HG02970 (cell line): ENCODE measurements around the gene FTO.

Experiments used
- ATAC-seq: cut with Tn5 transposase; IDR thresholded peaks from one replicate; pipeline ENCODE4 v1.9.1; 2021; ENCODE audit warnings: mild to moderate bottlenecking, moderate library complexity, moderate number of reproducible peaks; ENCODE audit not compliant: unreplicated experiment, low FRiP score

The FTO gene

DNA sequence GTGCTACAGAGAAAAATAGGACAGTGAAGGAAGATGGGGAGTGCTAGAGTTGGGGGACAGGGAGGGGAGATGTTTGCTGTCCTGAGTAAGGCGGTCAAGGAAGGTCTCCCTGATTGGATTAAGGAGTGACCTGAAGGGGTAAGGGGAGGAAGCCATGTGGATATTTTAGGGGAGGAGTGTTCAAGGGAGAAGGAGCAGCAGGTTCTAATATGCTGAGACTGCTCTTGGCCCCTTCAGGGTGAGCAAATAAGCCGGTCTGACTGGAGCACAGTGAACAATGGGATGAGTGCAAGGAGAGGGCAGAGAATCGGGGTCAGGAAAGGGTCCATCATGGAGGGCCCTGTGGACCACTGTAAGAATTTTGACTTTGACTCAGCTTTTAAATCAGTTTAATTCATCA, 393.8 kb downstream of the FTO start:
- ATAC-seq, result no peak

- no peak for ATAC-seq
Observed at GRCh38 chr16:54098247-54098646, 394.3 kb downstream of the FTO start.

- ATAC-seq, result no peak
Observed at GRCh38 chr16:54099627-54100026, 395.7 kb downstream of the FTO start.

GRCh38 chr16:54102888-54103866, 399.2 kb downstream of the FTO start:
- no peak for ATAC-seq

DNA sequence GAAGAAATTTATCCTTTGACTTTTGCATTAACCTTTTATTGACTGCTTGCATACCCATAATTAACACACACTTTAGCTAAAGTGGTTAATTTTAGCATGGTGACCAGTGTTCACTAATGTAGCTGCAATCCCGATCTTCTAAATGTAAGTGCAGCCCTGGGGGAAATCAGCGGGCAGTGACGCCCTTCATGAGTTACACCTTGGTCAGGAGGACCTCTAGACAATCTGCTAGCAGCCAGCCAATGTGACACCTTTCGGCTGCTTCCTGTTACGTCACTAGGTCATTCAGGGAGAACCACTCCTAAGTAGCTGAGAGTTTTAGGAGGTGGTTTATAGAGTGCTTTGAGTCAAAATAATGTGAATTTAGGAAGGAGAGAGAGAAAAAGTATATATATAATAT, 402.1 kb downstream of the FTO start:
- no peak for ATAC-seq

DNA sequence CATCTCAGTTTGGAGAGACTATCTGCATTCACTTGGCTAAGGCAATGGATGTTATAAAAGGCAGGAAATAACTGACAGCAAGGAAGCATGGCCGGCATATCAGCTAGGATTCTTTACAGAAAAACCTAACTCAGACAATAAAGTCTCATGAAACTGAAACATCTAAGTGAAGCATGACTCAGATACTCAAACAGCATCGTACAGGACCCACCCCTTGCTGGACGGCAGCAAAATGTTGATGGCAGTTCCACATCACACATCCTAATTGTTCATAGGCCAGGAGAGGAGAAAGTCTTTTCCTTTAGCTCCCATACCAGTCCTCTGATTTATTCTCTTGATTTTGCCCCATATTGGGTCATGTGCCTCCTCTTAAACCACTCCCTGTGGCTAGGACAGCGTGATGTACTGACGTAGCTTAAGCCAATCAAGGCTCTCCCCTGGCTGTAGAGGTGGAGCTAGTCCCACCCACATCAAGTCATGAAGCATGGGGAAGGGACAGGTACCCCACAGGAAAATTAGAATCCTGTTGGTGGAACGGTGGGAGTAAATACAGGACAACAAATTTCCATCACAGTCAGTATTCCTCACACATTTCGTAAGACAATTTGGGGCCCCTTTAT, 403.7 kb downstream of the FTO start:
- ATAC-seq, result no peak

DNA sequence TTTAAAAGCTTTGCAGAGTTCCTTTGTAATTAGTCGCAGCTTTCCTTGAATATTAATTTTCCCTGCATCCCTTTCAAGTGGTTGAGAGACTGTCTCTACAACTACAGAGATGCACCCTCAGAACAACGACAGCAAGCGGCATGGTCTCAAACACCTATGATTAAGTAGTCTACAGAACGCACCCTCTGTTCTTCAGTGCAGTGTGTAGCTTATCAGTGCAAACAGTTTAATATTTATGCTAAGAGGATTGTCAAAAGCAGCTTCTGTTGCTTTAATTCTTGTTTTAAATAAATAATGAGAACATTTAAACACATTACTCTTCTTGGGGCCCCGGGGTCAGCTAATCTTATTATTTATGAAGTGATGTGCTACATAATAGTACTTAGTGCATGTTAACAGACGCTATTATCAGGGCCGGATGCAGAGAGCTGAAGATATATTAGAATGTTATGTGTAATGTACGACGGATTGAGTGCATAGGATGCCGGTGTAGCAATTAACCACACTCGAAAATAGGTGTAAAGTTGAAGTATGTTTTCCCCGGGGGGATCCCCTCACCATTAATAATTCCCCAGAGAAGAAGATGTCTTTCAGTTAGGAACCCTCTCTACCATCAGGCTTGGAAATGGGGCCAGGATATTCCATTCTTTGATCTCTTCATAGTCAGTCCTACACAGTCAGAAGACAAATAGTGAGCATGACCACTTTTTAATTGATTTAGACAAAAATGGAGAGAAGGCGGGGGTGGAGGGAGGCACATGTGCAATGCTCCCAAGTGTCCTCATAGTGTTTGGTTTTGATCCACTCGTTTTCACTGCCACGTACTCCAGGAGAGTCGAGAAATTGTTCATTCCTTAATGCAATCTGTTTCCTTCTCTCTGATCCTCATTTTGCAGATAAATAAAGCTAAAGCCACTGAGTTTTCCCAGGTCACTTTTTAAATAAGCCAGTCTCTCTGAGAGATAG, 406.3 kb downstream of the FTO start:
- ATAC-seq, result no peak

- no peak for ATAC-seq
Observed at GRCh38 chr16:54112451-54113206, 408.7 kb downstream of the FTO start.

DNA sequence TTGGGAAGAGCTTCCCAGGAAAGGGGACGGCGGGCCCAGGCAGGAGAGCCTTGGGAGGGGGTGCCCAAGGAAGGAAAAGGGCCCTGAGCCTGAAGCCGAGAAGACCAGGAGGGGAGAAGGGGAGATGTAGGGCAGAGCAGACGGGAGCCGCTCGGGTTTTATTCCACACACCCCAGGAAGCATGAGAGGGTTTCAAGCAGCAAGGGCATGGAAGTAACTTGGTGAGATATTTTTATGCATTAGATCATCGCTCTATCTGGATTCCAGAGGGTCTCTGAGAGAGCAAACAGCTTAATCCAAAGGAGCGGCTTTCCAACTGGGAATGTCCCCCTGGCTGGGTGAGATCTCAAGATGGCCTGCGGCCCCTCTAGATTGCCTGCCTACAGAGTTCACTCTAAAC, 411.6 kb downstream of the FTO start:
- ATAC-seq, result no peak

DNA sequence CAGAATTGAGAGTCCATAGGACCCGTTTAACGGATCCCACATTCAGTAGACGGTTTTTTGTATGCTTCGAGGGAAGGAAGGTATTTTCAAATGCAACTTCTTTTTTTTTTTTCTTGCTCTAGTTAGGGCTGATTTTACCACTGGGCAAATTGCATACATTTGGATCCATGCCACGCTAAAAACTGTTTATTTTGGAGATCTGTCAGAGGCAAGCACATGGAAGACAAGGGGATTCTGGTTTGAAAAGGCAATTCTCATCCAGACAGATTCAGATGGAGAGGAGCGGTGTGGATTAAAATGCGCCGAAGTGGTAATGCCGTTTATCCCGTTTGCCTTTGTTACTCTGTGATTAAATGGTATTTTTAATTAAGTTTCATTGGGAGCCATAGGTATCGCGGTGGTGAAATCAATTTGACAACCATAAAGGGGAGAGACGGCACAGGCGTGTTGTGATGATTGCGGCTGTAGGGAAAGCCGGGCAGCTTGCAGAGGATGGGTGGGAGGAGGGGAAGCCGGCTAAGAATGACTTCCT, 412.2 kb downstream of the FTO start:
- ATAC-seq, result no peak

GRCh38 chr16:54118846-54119245, 414.9 kb downstream of the FTO start:
- ATAC-seq, result no peak

- ATAC-seq, result no peak
Observed at GRCh38 chr16:54120846-54121480, 417.0 kb downstream of the FTO start.

DNA sequence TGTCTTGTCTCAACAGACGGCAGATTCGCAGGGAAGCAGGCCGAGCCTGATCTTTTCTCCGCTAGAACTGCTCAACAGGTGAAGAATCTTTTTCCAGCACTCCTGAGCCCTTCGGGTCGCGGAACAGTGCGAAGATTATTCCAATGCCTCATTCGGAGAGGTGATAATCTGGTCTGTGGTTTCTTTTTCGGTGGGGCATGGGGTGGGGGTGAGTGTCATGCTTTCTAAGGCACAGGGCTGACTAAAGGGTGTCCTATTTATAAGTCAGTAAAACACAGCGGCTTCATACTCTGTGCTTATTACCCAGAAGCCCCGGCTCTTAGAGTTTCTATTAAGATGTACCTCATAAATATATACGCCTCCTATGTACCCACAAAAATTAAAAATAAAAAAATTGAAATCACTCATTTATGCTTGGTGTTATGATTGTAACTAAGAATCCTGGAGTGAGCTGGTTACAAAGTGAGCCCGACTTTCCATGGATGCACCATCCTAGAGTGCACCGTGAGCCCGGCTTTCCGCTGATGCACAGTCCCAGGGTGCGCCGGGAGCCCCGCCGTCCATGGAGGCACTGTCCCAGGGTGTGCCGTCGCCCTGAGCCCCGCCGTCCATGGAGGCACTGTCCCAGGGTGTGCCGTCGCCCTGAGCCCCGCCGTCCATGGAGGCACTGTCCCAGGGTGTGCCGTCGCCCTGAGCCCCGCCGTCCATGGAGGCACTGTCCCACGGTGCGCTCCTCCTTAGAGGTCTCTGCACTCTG, 417.8 kb downstream of the FTO start:
- no peak for ATAC-seq

- ATAC-seq, result no peak
Observed at GRCh38 chr16:54123766-54124165, 419.8 kb downstream of the FTO start.

GRCh38 chr16:54125751-54126655, 422.0 kb downstream of the FTO start:
- no peak for ATAC-seq

GRCh38 chr16:54126907-54127306, 423.0 kb downstream of the FTO start:
- no peak for ATAC-seq

- ATAC-seq, result no peak
Observed at GRCh38 chr16:54128629-54129234, 424.8 kb downstream of the FTO start.
